SW480 (cell line): ENCODE data around the gene CCDC116.

Source experiments
- DNase-seq: peaks from one replicate; pipeline ENCODE4 v3.0.0-alpha.2; 2016; ENCODE audit warnings: low spot score

CCDC116 gene

DNA sequence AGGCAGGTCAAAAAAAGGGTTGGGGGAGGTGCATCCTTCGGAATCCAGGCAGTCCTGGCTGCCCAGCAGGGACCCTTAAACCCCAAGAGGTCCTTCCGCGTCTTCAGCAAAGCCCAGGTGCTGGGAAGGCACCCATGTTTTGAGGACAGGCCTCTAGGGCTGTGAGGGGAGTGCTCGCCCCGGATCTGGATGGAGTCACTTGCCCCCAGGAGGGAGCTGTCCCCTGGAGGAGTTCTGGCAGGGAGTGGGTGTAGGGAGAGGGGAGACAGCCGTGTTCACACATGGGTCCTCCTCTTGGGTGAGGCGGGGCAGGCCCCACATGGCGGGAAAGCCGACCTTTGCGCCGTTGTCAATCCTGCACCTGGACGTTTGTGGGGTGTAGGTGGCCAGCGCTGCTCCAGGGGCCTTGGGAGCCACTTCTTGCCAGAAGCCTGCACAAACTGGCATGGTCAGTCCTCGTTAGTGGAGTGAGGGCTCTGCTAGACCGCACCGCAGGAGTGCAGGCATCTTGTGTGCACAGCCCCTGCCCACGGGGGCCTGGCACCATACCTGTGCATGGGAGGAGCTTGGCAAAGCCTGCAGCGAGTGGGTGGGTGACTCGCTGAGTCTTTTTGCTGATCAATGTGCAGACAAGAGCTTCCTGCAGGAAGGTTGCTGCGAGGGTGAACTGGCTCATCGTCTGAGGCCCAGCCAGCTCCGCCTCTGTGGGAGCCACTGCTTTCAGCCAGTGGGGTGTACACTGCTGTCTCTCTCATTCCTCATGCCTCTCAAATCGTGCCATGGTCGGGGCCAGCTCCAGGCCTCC is 49.2 kb downstream of the CCDC116 start:
- DNase-seq: no peak

DNA sequence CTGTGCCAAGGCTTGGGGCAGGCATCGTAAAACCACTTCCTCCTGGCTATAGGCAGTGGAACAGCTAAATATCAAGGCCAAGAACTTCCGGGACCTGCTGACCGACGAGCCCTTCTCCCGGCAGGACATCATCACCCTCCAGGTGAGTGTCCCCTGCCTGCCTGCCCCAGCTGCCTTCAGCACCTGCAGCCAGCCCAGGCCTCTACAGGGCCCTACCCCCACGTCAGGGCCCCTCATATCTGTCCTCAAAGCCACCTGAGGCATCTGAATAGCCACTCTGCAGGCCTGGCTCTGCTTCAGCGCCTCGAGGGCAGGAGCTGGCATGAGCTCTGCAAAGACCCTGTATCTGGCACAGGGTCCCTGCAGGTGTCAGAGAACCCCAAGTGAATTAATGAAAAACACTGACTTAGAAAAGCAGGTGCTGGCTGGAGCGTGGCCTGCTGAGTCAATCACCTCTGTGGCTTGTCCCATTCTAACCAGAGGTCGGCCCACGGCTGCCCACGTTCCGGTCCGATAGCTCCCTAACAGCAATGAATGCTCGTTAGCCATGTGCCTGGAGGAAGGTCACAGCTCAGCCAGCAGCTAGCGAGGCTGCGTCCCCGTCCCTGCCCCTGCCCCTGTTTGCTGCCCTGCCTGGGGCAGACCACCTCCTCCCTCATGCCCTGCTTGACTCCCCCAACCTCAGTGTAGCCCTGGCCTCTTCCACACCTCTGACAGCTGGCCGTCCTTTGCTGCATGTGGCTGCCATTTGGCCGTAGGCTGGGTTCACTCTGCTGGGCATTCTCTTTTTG is 50.0 kb downstream of the CCDC116 start:
- DNase-seq: no peak

DNA sequence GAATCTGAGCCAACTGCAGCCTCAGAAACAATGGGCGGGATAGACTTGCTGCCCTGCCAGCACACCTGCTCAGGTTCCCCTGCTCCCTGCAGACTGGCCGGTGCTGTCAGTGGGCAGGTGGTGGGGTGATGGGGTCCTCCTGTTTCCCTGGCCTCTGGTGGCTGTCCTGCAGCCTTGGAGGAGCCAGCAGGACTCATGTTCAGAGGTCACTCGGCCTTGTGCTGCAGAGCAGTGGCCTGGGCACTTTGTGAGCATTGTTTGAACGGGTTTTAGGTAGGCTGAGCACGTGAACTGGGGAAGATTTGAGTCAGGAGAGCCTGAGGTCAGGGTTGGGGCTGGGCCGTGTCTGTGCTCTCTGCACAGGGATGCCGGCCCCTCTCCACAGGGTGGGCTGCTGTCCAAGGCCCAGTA is 50.8 kb downstream of the CCDC116 start:
- DNase-seq: no peak

DNA sequence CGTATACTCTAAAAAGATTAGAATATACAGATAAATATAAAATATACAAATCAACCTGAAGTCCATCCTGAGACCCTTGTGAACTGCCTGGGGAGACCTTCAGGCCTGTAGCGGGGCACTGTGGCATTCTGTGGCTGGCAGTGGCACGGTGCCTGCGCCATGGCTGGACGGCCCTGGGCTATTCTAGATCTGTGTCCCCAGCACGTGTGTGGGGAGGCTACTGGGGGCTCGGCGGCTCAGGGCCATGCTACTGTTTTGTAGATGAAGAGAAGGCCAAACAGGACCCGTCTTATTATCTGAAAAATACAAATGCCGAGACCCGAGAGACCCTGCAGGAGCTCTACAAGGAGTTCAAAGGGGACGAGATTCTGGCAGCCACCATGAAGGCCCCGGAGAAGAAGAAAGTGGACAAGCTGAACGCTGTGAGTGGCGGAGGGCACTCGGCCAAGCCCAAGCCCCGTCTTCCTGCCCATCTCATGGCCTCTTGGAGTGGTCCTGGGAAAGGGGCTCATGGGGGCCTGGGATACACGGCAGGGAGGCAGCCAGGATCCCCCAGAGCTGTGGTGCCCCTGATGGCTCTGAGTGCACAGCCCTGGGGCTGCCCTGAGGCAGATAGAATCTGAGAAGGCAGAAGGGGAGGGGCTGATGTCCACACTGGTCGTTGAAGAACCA is 52.1 kb downstream of the CCDC116 start:
- no peak for DNase-seq

DNA sequence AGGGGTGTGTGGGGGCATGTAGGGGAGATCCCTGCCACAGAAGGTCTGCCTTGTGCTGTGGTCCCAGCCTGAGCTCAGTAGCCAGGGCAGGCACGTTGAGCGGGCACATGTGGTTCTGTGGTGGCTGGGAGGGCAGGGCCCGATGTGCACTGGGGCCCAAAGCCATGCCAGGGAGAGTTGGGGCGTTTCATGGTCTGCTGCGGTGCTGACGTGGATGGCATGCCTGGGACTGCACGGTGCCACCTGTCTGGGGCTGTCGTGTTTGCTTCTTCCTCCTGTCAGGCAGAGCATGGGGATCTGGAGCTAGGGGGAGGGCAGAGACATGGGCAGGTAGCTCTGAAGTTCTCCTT is 52.6 kb downstream of the CCDC116 start:
- DNase-seq: no peak

DNA sequence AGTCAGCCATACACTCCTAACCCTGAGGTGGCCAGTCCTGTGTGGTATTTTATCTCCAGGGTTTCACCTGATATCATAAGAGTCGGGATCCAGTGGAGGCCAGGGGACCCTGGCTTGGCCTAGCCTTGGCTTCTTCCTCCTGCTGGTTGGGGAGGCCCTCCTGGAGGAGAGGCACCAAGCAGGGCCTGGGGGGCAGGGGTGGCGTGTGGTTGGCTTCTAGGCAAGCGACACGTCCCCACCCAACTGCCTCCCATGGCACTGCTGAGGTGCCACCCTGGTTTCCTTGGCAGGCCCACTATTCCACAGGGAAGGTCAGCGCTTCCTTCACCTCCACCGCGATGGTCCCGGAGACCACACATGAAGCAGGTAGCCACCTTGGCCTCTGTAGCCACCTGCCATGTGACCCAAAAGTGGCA is 53.6 kb downstream of the CCDC116 start:
- DNase-seq: no peak
